Adipocyte (in vitro differentiated cells): ENCODE data around the gene SSC5D.

Experiments
- DNase-seq: peaks from one replicate; pipeline ENCODE4 v3.0.0-alpha.2; 2015; ENCODE audit warnings: low read depth
- H3K27me3 ChIP-seq: replicated peaks from 2 replicates; pipeline ENCODE4 v1.7.0; 2013; ENCODE audit warnings: mild to moderate bottlenecking, low read length, moderate library complexity; ENCODE audit not compliant: control insufficient read depth, insufficient read depth
- H3K36me3 ChIP-seq: 2 replicates; pipeline ENCODE4 v1.7.0; 2013; ENCODE audit warnings: low read length, mild to moderate bottlenecking, moderate library complexity; ENCODE audit not compliant: control insufficient read depth, insufficient read depth, severe bottlenecking
- H3K4me1 ChIP-seq: 2 replicates; pipeline ENCODE4 v1.7.0; 2013; ENCODE audit warnings: mild to moderate bottlenecking, low read length, moderate library complexity; ENCODE audit not compliant: control insufficient read depth, insufficient read depth
- H3K4me3 ChIP-seq: 2 replicates; pipeline ENCODE4 v1.7.0; 2013; ENCODE audit warnings: mild to moderate bottlenecking, low read length, moderate library complexity
- H3K9ac ChIP-seq: 2 replicates; pipeline ENCODE4 v1.7.0; 2013; ENCODE audit warnings: mild to moderate bottlenecking, low read length, moderate library complexity
- H3K9me3 ChIP-seq: 2 replicates; pipeline ENCODE4 v1.7.0; 2013; ENCODE audit warnings: mild to moderate bottlenecking, low read length, moderate library complexity; ENCODE audit not compliant: control insufficient read depth

Gene SSC5D

DNA sequence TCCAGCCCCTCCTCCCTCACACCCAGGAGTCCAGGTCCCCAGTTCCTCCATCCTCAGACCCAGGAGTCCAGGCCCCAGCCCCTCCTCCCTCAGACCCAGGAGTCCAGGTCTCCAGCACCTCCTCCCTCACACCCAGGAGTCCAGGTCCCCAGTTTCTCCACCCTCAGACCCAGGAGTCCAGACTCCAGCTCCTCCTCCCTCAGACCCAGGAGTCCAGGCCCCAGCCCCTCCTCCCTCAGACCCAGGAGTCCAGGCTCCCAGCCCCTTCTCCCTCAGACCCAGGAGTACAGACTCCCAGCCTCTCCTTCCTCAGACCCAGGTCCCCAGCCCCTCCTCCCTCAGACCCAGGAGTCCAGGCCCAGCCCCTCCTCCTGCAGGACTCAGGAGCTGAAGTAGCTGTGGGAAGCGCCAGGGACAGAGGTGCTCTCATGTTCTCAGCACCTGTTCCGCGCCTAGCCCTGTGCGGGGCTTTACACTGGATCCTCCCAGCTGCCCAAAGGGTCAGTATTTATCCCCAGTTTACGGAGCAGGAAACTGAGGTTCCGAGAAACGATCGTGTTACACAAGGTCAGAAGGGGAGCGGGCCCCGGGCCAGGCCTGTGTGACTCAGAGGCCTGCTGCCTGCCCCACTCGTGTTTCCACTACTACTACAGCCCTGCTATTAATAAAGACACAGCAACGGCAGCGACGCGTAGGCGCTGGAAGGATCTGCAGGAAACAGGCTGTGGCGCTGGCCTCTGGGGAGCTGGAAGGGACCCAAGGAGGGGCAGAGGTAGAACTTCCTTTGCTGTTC, 58.8 kb downstream of the SSC5D start:
- H3K9me3 ChIP-seq: no peaks in the 10 kb centered on the region
- peak overlapping the region; percentile 83 for H3K9ac ChIP-seq
- peak; percentile 54 for DNase-seq
- H3K36me3 ChIP-seq: no peaks in the 10 kb centered on the region
- peak overlapping the region; percentile 52 for H3K4me3 ChIP-seq
- peaks cover 30% of the 10 kb centered on the region for H3K4me1 ChIP-seq
- peaks cover 10% of the 10 kb centered on the region for H3K27me3 ChIP-seq

GRCh38 chr19:55549500-55550320, 61.5 kb downstream of the SSC5D start:
- H3K9ac ChIP-seq: peak overlapping the region; percentile 52
- H3K9me3 ChIP-seq: no peaks in the 10 kb centered on the region
- H3K4me3 ChIP-seq: peak overlapping the region; percentile 29
- H3K27me3 ChIP-seq: peaks cover 7% of the 10 kb centered on the region
- peak; percentile 84 for DNase-seq
- peaks cover 41% of the 10 kb centered on the region for H3K4me1 ChIP-seq
- no peaks in the 10 kb centered on the region for H3K36me3 ChIP-seq

- Histone ChIP-seq H3K36me3 (no peaks in the 10 kb centered on the region), H3K4me1 (peaks cover 41% of the 10 kb centered on the region), H3K27me3 (peaks cover 4% of the 10 kb centered on the region), H3K4me3 (no peak overlapping the region), H3K9me3 (no peaks in the 10 kb centered on the region), H3K9ac (no peak overlapping the region)
- DNase-seq: peak; percentile 19
Observed at GRCh38 chr19:55550321-55550650, 62.0 kb downstream of the SSC5D start.

DNA sequence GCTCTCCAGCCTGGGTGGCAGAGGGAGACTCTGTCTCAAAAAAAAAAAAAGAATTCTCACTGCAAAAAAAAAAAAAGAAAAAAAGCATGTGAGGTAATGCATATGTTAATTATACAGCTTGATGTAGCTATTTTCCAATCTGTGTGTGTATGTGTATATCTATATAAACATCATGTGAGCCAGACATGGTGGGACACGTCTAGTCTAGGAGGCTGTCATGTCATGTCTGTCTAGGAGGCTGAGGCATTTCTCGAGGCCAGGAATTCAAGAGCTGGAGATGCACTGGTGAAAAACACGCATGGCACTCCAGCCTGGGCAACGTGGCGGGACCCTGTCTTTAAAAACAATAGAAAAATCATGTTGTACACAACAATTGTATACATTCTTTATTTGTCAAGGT, 64.0 kb downstream of the SSC5D start:
- H3K9ac ChIP-seq: no peak overlapping the region
- no peaks in the 10 kb centered on the region for H3K9me3 ChIP-seq
- no peaks in the 10 kb centered on the region for H3K36me3 ChIP-seq
- peak; percentile 27 for DNase-seq
- H3K4me3 ChIP-seq: no peak overlapping the region
- H3K27me3 ChIP-seq: no peaks in the 10 kb centered on the region
- H3K4me1 ChIP-seq: peaks cover 31% of the 10 kb centered on the region

- H3K4me3 ChIP-seq: no peak overlapping the region
- DNase-seq: peak; percentile 89
- peaks cover 28% of the 10 kb centered on the region for H3K4me1 ChIP-seq
- H3K27me3 ChIP-seq: peaks cover 2% of the 10 kb centered on the region
- H3K9me3 ChIP-seq: no peaks in the 10 kb centered on the region
- no peak overlapping the region for H3K9ac ChIP-seq
- no peaks in the 10 kb centered on the region for H3K36me3 ChIP-seq
Observed at GRCh38 chr19:55552620-55553019, 64.4 kb downstream of the SSC5D start.

GRCh38 chr19:55553217-55554182, 65.3 kb downstream of the SSC5D start:
- Histone ChIP-seq H3K9ac (no peak overlapping the region), H3K9me3 (no peaks in the 10 kb centered on the region), H3K27me3 (peaks cover 5% of the 10 kb centered on the region), H3K4me1 (peaks cover 21% of the 10 kb centered on the region), H3K4me3 (no peak overlapping the region), H3K36me3 (no peaks in the 10 kb centered on the region)
- peak; percentile 38 for DNase-seq

GRCh38 chr19:55554302-55554701, 66.1 kb downstream of the SSC5D start:
- no peak overlapping the region for H3K9ac ChIP-seq
- no peak overlapping the region for H3K4me3 ChIP-seq
- peaks cover 20% of the 10 kb centered on the region for H3K4me1 ChIP-seq
- peaks cover 5% of the 10 kb centered on the region for H3K27me3 ChIP-seq
- no peaks in the 10 kb centered on the region for H3K36me3 ChIP-seq
- no peak for DNase-seq
- no peaks in the 10 kb centered on the region for H3K9me3 ChIP-seq

GRCh38 chr19:55554741-55555152, 66.5 kb downstream of the SSC5D start:
- H3K4me1 ChIP-seq: peaks cover 15% of the 10 kb centered on the region
- DNase-seq: no peak
- H3K4me3 ChIP-seq: no peak overlapping the region
- H3K9ac ChIP-seq: no peak overlapping the region
- no peaks in the 10 kb centered on the region for H3K36me3 ChIP-seq
- peaks cover 5% of the 10 kb centered on the region for H3K27me3 ChIP-seq
- no peaks in the 10 kb centered on the region for H3K9me3 ChIP-seq

GRCh38 chr19:55559684-55560083, 71.4 kb downstream of the SSC5D start:
- Histone ChIP-seq H3K4me3 (no peak overlapping the region), H3K36me3 (no peaks in the 10 kb centered on the region), H3K4me1 (no peaks in the 10 kb centered on the region), H3K9ac (no peak overlapping the region), H3K27me3 (peaks cover 13% of the 10 kb centered on the region), H3K9me3 (peaks cover 9% of the 10 kb centered on the region)
- DNase-seq: no peak

GRCh38 chr19:55563261-55563690, 75.0 kb downstream of the SSC5D start:
- Histone ChIP-seq H3K4me3 (no peak overlapping the region), H3K9me3 (peaks cover 9% of the 10 kb centered on the region), H3K27me3 (peaks cover 13% of the 10 kb centered on the region), H3K4me1 (no peaks in the 10 kb centered on the region), H3K9ac (no peak overlapping the region), H3K36me3 (no peaks in the 10 kb centered on the region)
- no peak for DNase-seq

DNA sequence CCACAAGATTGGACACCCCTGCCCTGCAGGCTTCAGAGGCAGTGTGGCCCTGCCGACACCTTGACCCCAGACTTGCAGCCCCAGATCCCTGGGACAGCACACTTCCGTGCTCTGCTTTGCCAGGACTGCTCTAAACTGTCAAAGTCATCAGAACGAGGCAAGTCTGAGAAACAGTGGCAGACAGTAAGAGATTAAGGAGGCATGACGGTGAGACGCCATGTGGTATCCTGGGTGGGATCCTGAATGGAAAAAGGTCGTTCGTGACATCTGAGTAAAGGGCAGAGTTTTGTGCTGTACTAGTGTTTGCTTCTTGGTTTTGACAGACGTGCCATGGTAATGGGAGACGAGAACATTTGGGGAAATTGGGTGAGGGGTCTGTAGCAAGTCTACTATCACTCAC, 78.6 kb downstream of the SSC5D start:
- no peaks in the 10 kb centered on the region for H3K36me3 ChIP-seq

More for the DNA sequence above, 78.6 kb downstream of the SSC5D start:
- Histone ChIP-seq H3K27me3 (peaks cover 6% of the 10 kb centered on the region), H3K9ac (no peak overlapping the region), H3K9me3 (peaks cover 7% of the 10 kb centered on the region), H3K4me1 (no peaks in the 10 kb centered on the region), H3K4me3 (no peak overlapping the region)
- DNase-seq: no peak
